Stimulated activated CD8-positive, alpha-beta memory T cell treated with anti-CD3 and anti-CD28 coated beads, Interleukin-4, amount 100 ng/mL, for 1 hour (primary cell): Measurements from ENCODE around the gene GPR75.
"Not testable (repeated sequence)": the region's sequence is repeated elsewhere in the genome, so short reads cannot be mapped to it uniquely, and the experiment has no call there.

Source experiments
- DNase-seq, 2 donors: peaks; one replicate each; pipeline ENCODE4 v3.0.0-alpha.2; 2020; ENCODE audit warnings: low read depth in 2 of 2, low spot score in 1 of 2

GPR75 gene

GRCh38 chr2:53854678-53855077 lies 5.1 kb downstream of the GPR75 start:
- no peak for DNase-seq

- DNase-seq = no peak
These were observed 7.2 kb downstream of the GPR75 start for GRCh38 chr2:53852532-53852931.

GRCh38 chr2:53851052-53851757 lies 8.6 kb downstream of the GPR75 start:
- not testable (repeated sequence) for DNase-seq

- no peak for DNase-seq
These were observed 11.7 kb downstream of the GPR75 start for GRCh38 chr2:53848062-53848461.

GRCh38 chr2:53843595-53843994 lies 16.2 kb downstream of the GPR75 start:
- no peak for DNase-seq

DNA sequence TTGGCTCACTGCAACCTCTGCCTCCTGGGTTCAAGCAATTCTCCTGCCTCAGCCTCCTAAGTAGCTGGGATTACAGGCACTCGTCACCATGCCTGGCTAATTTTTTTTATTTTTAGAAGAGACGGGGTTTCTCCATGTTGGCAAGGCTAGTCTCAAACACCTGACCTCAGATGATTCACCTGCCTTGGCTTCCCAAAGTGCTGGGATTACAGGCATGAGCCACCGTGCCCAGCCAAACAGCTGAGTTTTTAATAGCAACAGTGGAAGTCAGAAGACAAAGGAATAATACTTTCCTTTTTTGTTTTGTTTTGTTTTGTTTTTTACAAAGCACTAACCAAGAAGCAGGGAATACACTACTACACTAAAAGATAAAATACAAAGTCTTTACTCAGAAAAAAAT lies 16.9 kb downstream of the GPR75 start:
- no peak for DNase-seq

DNA sequence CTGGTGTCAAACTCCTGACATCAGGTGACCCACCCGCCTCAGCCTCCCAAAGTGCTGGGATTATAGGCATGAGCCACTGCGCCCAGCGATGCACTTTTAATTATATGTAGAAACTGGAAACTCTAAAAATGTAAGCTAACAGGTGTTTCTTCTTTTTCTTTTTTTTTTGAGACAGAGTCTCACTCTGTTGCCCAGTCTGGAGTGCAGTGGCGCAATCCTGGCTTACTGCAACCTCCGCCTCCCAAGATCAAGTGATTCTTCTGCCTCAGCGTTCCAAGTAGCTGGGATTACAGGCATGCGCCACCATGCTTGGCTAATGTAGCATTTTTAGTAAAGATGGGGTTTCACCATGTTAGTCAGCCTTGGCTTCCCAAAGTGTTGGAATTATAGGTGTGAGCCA lies 18.1 kb downstream of the GPR75 start:
- DNase-seq = not testable (repeated sequence)

GRCh38 chr2:53840580-53840979 lies 19.2 kb downstream of the GPR75 start:
- no peak for DNase-seq

GRCh38 chr2:53829980-53830290 lies 29.8 kb downstream of the GPR75 start:
- not testable (repeated sequence) for DNase-seq

- no peak for DNase-seq
These were observed 30.3 kb downstream of the GPR75 start for GRCh38 chr2:53829273-53829979.

DNA sequence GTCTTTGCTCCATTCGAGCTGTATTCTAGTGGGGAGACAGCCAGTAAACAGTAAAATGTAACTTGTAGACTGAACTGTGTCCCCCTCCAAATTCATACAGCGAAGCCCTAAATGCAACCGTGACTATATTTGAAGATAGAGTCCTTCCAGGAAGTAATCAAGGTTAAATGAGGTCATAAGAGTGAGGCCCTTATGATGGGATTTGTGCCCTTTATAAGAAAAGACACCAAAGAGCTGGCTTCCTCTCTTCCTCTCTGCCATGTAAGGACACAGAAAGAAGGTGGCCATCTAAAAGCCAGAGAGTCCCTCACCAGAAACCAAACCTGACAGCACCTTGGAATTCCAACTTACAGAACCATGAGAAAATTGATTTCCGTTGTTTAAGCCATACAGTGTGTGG lies 31.4 kb downstream of the GPR75 start:
- DNase-seq = no peak

DNA sequence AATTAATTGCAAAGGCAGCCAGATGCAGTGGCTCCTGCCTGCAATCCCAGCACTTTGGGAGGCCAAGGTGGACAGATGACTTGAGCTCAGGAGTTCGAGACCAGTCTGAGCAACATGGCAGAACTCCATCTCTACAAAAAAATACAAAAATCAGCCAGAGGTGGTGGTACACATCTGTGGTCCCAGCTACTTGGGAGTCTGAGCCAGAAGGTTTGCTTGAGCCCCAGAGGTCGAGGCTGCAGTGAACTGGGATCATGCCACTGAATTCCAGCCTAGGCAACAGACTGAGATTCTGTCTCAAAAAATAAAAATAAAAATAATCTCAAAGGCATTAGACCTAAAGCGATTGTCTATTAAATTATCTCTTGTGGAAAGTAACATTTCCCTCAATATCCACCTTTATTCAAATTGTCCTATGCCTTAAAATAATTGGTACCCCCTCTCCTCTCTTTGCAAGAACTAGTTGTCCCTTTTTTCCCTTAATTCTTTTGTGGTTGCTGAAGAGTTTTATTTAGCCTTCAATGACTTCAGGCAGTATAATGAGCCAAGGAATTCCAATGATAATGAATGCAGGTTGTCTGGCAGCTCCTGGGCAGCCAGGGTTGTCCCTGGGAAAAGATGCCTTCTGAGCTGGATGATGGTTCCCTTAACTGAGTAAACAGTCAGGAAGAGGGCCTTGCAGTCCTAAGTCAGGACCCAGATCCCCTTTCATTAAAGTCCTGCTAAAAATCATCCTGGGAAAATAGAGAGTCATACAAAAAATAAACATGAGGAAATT lies 32.2 kb downstream of the GPR75 start:
- no peak for DNase-seq

GRCh38 chr2:53826587-53827397 lies 33.0 kb downstream of the GPR75 start:
- no peak for DNase-seq

DNA sequence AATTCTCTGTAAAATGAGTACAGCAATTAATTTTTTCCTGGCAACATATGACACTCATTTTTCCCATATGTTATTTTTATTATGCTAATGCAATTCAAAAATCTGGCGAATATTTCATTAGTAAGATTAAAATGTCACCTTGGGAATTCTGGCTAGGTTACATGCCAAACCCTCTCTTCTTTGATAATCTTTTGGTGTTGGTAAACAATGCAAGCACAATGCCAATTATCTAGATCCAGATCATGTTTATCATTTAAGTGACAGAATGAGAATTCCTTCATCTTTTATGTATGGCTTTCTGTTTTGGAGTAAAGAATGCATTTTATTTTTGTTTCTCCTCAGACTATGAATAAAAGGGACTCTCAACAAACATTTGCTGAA lies 33.7 kb downstream of the GPR75 start:
- no peak for DNase-seq

DNA sequence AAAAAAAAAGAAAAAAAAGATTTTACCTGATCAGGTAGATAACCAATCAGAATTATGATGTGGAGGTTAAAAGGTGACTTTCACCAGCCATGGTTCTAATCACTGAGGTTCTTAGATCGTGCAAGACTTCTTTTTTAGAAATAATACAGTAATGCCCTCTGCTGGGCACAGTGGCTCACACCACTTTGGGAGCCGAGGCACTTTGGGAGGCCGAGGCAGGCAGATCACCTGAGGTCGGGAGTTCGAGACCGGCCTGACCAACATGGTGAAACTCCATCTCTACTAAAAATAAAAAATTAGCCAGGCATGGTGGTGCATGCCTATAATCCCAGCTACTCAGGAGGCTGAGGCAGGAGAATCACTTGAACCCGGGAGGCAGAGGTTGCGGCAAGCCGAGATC lies 36.1 kb downstream of the GPR75 start:
- not testable (repeated sequence) for DNase-seq

GRCh38 chr2:53821810-53822209 lies 38.0 kb downstream of the GPR75 start:
- no peak for DNase-seq

DNA sequence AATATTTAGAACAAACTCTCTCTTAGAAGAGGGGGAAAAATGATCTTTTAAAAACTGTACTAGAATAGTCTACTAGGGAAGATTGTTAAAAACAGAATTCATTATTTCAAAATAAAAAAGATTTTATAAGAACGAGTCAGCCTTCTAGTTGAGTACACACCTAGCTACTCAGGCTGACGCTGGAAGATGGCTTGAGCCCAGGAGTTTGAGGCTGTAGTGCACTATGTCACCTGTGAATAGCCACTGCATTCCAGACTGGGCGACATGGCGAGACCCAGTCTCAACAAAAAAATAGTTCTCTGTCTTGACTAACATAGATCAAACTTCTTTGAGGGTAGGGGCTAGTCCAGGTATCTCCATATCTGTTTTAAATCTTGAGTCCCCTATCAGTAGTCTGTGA lies 39.1 kb downstream of the GPR75 start:
- DNase-seq = no peak

DNA sequence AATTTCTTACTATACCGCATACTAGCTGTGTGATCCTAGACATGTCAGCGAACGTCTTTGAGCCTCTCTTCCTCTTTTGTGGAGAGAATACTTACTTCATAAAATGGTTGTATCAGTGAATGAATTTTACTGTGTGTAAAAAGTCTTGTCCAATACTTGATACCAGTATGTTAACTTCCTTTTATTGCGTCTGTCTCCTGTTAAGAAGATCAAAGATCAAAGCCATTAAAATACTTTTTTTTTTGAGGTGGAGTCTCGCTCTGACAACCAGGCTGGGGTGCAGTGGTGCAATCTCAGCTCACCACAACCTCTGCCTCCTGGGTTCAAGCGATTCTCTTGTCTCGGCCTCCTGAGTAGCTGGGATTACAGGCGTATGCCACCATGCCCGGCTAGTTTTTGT lies 39.7 kb downstream of the GPR75 start:
- DNase-seq = no peak

GRCh38 chr2:53819634-53820033 lies 40.1 kb downstream of the GPR75 start:
- no peak for DNase-seq

DNA sequence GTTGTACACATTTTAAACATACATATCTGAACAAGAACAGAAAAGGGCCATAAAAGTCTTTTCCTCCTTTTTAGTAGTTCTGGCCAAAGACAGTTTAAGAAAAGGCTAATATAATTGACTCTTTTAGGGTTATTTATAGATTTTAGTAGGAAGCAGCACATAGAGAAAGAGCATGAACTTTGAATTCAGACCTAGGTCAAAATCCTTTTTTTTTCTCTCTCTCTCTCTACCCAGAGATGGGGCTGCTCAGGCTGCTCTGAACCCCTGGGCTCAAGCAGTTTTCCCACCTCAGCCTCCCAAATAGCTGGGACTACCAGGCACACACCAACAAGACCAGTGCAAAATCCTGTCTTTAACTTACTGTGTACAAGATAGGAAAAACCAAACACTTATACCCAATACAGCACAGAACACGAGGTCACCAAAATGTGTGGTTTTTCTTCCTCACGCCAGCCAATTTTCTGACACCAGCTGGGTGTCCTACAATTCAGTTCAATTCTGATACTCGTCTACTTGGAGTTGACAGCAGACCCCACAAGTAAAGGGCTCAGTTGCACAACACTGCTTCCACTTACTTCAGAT lies 40.8 kb downstream of the GPR75 start:
- DNase-seq = no peak

GRCh38 chr2:53813151-53813550 lies 46.6 kb downstream of the GPR75 start:
- no peak for DNase-seq
